Cardiac muscle cell (in vitro differentiated cells and primary cell): ENCODE results near the gene ADAMTS3. TPM values are rescaled to one million over a fixed set of nuclear protein-coding genes. Genes with fewer than 3 reads are reported as not detected.

Experiments used
- DNase-seq, 2 donors: peaks; one replicate each; pipeline versions ENCODE4 v3.0.0 to v3.0.0-alpha.2; 2010 to 2017; ENCODE audit warnings: low read depth in 1 of 2, low spot score in 1 of 2
- H3K27ac ChIP-seq: fragments of 200-600 bp; sonication (generic); 2 replicates; pipeline ENCODE4 v1.5.1; 2016
- H3K27me3 ChIP-seq: fragments of 200-600 bp; sonication (generic); 2 replicates; pipeline ENCODE4 v1.6.0; 2016; ENCODE audit warnings: control low read depth
- H3K36me3 ChIP-seq: fragments of 200-600 bp; sonication (generic); 2 replicates; pipeline ENCODE4 v1.5.1; 2016; ENCODE audit warnings: control low read depth
- H3K4me1 ChIP-seq: fragments of 200-600 bp; sonication (generic); 2 replicates; pipeline ENCODE4 v1.8.1; 2017; ENCODE audit warnings: low read depth, mild to moderate bottlenecking, mixed run types
- H3K4me3 ChIP-seq: fragments of 200-600 bp; sonication (generic); 2 replicates; pipeline ENCODE4 v1.5.1; 2016; ENCODE audit warnings: mild to moderate bottlenecking
- H3K9me3 ChIP-seq: fragments of 200-600 bp; sonication (generic); 2 replicates; pipeline ENCODE4 v1.5.1; 2017; ENCODE audit warnings: low read depth, mild to moderate bottlenecking, control low read depth
- CTCF ChIP-seq: IDR thresholded peaks from 2 replicates; pipeline ENCODE4 v1.5.1; 2012; ENCODE audit warnings: low read depth, mild to moderate bottlenecking, low read length
- polyA plus RNA-seq: library from polyadenylated mRNA; unstranded; fragments of >200 nt; fragmentation: Nextera tagmentation; extraction: Ambion mirVana; gene quantifications from 2 replicates; pipeline ENCODE4 v1.2.1, GENCODE V29; 2016
- total RNA-seq: library from RNA; depleted of rRNA; stranded (reverse); fragments of >200 nt; gene quantifications from 2 replicates; pipeline ENCODE4 v1.2.3, GENCODE V29; 2016

The ADAMTS3 gene
- total and polyA plus RNA-seq, 2 experiments from 2014 or later, result 1.2 to 14.7 TPM

GRCh38 chr4:72410158-72410557, 158.9 kb downstream of the ADAMTS3 start:
- TF ChIP-seq CTCF, result no peak
- no peak for DNase-seq
- Histone ChIP-seq H3K27ac (no peak overlapping the region), H3K4me1 (no peaks in the 10 kb centered on the region), H3K36me3 (no peaks in the 10 kb centered on the region), H3K4me3 (no peak overlapping the region), H3K27me3 (no peaks in the 10 kb centered on the region), H3K9me3 (no peaks in the 10 kb centered on the region)

- Histone ChIP-seq H3K27me3 (no peaks in the 10 kb centered on the region), H3K4me1 (no peaks in the 10 kb centered on the region)
Observed at GRCh38 chr4:72408568-72408967, 160.5 kb downstream of the ADAMTS3 start.

GRCh38 chr4:72405417-72405816, 163.6 kb downstream of the ADAMTS3 start:
- Histone ChIP-seq H3K9me3 (no peaks in the 10 kb centered on the region), H3K36me3 (no peaks in the 10 kb centered on the region), H3K4me3 (no peak overlapping the region), H3K4me1 (no peaks in the 10 kb centered on the region), H3K27me3 (no peaks in the 10 kb centered on the region), H3K27ac (no peak overlapping the region)
- TF ChIP-seq CTCF, result no peak
- DNase-seq, result no peak

More at GRCh38 chr4:72408568-72408967, 160.5 kb downstream of the ADAMTS3 start:
- Histone ChIP-seq H3K36me3 (no peaks in the 10 kb centered on the region), H3K4me3 (no peak overlapping the region), H3K27ac (no peak overlapping the region), H3K9me3 (no peaks in the 10 kb centered on the region)
- DNase-seq, result no peak
- no peak for TF ChIP-seq CTCF

GRCh38 chr4:72397314-72397713, 171.7 kb downstream of the ADAMTS3 start:
- DNase-seq, result peak in 1 of 2 donors; percentile 66
- Histone ChIP-seq H3K36me3 (no peaks in the 10 kb centered on the region), H3K27ac (no peak overlapping the region), H3K4me1 (no peaks in the 10 kb centered on the region), H3K9me3 (no peaks in the 10 kb centered on the region), H3K4me3 (no peak overlapping the region), H3K27me3 (no peaks in the 10 kb centered on the region)
- no peak for TF ChIP-seq CTCF

GRCh38 chr4:72394012-72394663, 174.9 kb downstream of the ADAMTS3 start:
- Histone ChIP-seq H3K27ac (no peak overlapping the region), H3K4me1 (no peaks in the 10 kb centered on the region), H3K4me3 (no peak overlapping the region), H3K9me3 (no peaks in the 10 kb centered on the region), H3K36me3 (no peaks in the 10 kb centered on the region), H3K27me3 (no peaks in the 10 kb centered on the region)
- DNase-seq, result peak in 1 of 2 donors; percentile 27
- TF ChIP-seq CTCF, result no peak
